Common myeloid progenitor, CD34-positive (primary cell): Measurements from ENCODE around the gene DNASE1L2.

Experiments
- CTCF ChIA-PET: fragments of 350-600 bp; sonication (Branson Sonifier 250); formaldehyde crosslinking; loops from one replicate; lab custom pipeline; 2021; ENCODE audit warnings: antibody characterized with exemption; lab: Charles Lee
- POLR2A ChIA-PET: fragments of 350-600 bp; sonication (Branson Sonifier 250); formaldehyde crosslinking; loops from one replicate; lab custom pipeline; 2021; ENCODE audit warnings: antibody characterized with exemption; lab: Charles Lee
- DNase-seq, 3 donors: peaks; one replicate each; pipeline versions ENCODE4 v3.0.0 to v3.0.0-alpha.2; 2013
- H3K27ac ChIP-seq, 2 experiments: 1 replicate in 1 of 2; 2 replicates in 1 of 2; pipeline ENCODE4 v1.7.0; 2013; ENCODE audit warnings: inconsistent platforms in 2 of 2, low read length in 2 of 2, mild to moderate bottlenecking in 2 of 2, low read depth in 1 of 2, moderate library complexity in 1 of 2; ENCODE audit not compliant: severe bottlenecking in 2 of 2, insufficient read depth in 1 of 2, poor library complexity in 1 of 2
- H3K27me3 ChIP-seq, 5 experiments: replicated peaks in 2 of 5; 1 replicate in 3 of 5; 2 replicates in 2 of 5; pipeline versions ENCODE4 v1.6.1 to v1.7.0; 2013; ENCODE audit warnings: low read length in 4 of 5, mild to moderate bottlenecking in 2 of 5, moderate library complexity in 2 of 5, inconsistent platforms in 1 of 5; ENCODE audit not compliant: insufficient read depth in 5 of 5, control insufficient read depth in 4 of 5
- H3K36me3 ChIP-seq, 4 experiments: 1 replicate in 2 of 4; 2 replicates in 2 of 4; pipeline versions ENCODE4 v1.6.1 to v1.7.0; 2013; ENCODE audit warnings: low read length in 3 of 4, control low read depth in 1 of 4, mild to moderate bottlenecking in 1 of 4; ENCODE audit not compliant: control insufficient read depth in 4 of 4, insufficient read depth in 4 of 4
- H3K4me1 ChIP-seq, 4 experiments: 1 replicate in 3 of 4; 2 replicates in 1 of 4; pipeline versions ENCODE4 v1.6.1 to v1.7.1; 2013; ENCODE audit warnings: low read length in 3 of 4, mild to moderate bottlenecking in 3 of 4, control low read depth in 1 of 4, inconsistent platforms in 1 of 4, moderate library complexity in 1 of 4; ENCODE audit not compliant: control insufficient read depth in 4 of 4, insufficient read depth in 4 of 4; ENCODE audit errors: control extremely low read depth in 1 of 4
- H3K4me3 ChIP-seq, 7 experiments: 1 replicate in 4 of 7; 2 replicates in 3 of 7; pipeline versions ENCODE4 v1.5.1 to v1.7.0; 2013; ENCODE audit warnings: mild to moderate bottlenecking in 7 of 7, low read length in 6 of 7, moderate library complexity in 6 of 7, inconsistent platforms in 2 of 7, low read depth in 2 of 7, control low read depth in 1 of 7; ENCODE audit not compliant: insufficient read depth in 4 of 7, control insufficient read depth in 1 of 7; ENCODE audit errors: extremely low read depth in 1 of 7
- H3K9me3 ChIP-seq, 5 experiments: 1 replicate in 4 of 5; 2 replicates in 1 of 5; pipeline versions ENCODE4 v1.6.1 to v1.7.1; 2013; ENCODE audit warnings: low read length in 4 of 5, mild to moderate bottlenecking in 2 of 5, inconsistent platforms in 1 of 5, low read depth in 1 of 5, moderate library complexity in 1 of 5; ENCODE audit not compliant: control insufficient read depth in 4 of 5, insufficient read depth in 2 of 5; ENCODE audit errors: control extremely low read depth in 1 of 5
- whole genome bisulfite sequencing: methylation state at CpG from one replicate; pipeline ENCODE4 v1.1.5; 2013; ENCODE audit not compliant: insufficient coverage; 5-methylcytosine and 5-hydroxymethylcytosine counted together

Gene DNASE1L2

DNA sequence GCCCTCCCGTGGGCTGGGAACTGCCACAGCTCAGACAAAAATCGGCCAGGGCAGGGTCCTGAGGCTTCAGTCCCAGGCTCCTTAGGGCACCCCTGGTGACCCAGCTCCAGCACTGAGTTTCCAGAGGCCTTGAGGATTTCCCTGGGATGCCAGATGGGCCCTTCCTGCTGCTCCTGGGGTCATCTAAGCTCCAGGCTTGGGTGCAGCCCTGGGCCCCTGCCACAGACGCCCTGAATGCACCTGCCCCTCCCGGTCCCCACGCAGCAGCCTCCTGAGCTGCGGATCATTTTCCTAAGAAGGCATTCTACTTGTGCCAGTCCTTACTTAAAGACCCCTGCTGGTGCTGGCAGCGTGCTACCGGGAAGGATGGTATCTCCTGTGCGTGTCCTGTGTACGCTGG lies 37.7 kb downstream of the DNASE1L2 start:
- Histone ChIP-seq H3K27me3 (no peaks in the 10 kb centered on the region), H3K4me1 (peaks cover 0 to 17% (median 9%) of the 10 kb centered on the region in 4 experiments), H3K36me3 (peaks cover 0 to 5% (median 2%) of the 10 kb centered on the region in 4 experiments), H3K27ac (no peak overlapping the region), H3K4me3 (no peak overlapping the region), H3K9me3 (no peaks in the 10 kb centered on the region)
- ChIA-PET POLR2A (no interaction called here), CTCF (no interaction called here)
- DNase-seq, result no peak
- 99% methylated on average over 10 of the region's 10 CpGs for whole genome bisulfite sequencing

DNA sequence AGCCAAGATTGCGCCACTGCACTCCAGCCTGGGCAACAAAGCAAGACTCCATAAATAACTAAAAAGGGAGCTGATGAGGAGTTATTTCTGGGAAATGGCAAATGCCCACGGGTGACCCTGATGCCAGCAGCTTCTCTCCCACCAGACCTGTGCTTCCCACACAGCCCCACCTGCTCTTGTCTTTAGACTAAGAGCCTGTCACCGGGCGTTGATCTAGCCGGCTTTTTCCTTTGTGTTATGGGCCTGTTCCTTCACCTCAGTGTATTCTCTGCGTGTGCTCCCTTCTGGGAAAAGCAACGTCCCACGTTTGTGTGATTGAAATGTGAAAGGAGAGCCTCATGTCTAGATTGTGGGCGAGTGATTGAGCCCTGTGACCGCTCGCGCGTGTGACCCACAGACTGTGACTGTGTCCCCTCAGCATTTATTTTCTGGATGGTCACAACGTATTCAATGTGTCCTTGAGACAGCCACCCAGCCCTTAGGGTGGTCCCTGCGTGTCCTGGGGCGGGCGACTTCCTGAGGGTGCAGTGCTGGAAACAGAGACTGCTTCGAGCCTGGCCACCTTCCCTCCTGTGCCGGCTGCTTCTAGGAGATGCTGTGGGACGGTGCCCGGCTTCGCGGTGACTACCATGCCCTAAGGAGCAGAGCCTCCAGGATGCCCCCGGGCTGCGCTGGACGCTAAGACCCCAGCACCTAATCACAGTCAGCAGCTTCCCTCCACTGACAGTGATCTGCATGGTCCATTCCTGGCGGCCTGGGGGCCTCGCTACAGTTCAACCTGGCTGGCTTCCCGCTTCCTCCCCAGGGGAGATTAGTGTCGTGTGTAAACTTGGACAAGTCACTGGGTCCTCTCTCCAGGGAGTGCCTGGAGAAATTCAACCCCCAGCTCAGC lies 39.5 kb downstream of the DNASE1L2 start:
- no peaks in the 10 kb centered on the region for H3K27me3 ChIP-seq
- peaks cover 0 to 5% (median 2%) of the 10 kb centered on the region in 4 experiments for H3K36me3 ChIP-seq
- H3K4me3 ChIP-seq, result no peak overlapping the region
- WGBS, result 97% methylated on average over 24 of the region's 30 CpGs
- H3K4me1 ChIP-seq, result peaks cover 0 to 4% (median 0%) of the 10 kb centered on the region in 4 experiments
- H3K27ac ChIP-seq, result no peak overlapping the region
- H3K9me3 ChIP-seq, result no peaks in the 10 kb centered on the region
- DNase-seq, result no peak
- ChIA-PET POLR2A (no interaction called here), CTCF (no interaction called here)

DNA sequence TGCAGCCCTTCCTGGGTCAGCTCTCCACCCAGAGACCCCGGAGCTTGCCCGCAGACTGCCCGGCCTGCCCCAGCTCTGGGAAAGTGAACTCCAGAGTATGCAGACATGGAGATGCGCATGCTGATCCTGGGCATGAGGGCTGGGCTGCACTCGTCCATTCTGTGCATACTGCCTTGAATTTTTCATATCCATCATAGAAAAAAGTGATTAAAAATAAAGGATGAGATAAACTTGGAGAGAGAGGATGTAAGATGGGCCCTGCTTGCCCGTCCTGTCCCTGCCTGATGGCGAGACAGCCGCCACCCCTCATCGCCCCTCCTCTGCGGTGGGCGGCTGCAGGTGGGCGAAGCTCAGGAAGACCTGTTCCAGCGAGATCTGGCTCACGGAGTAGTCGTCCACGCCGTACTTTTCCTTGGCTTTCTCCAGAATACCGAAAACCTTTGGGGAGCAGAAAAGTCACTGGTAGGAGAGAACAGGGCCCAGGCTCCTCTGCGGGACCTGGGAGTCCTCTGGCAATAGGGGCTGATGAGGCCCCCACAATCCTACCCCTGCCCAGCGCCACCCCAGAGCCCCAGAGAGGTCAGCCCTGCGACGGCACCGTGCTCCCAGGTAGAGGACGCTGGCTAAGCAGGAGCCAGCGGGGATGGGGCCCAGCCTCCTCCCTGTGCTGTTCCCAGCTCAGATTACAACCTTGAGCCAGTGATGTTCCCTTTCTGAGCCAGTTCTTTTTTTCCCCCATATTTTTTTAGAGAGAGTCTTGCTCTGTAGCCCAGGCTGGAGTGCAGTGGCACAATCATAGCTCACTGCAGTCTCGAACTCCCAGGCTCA lies 40.3 kb downstream of the DNASE1L2 start:
- no peak overlapping the region for H3K4me3 ChIP-seq
- H3K27me3 ChIP-seq, result no peaks in the 10 kb centered on the region
- ChIA-PET POLR2A (no interaction called here), CTCF (interaction anchor here (0.7 kb wide), 1 partner anchor 647 kb away, joined by 3 read pairs; no protein-coding TSS in a partner anchor)
- H3K4me1 ChIP-seq, result peaks cover 0 to 4% (median 0%) of the 10 kb centered on the region in 4 experiments
- no peaks in the 10 kb centered on the region for H3K9me3 ChIP-seq
- H3K36me3 ChIP-seq, result peaks cover 0 to 8% (median 3%) of the 10 kb centered on the region in 4 experiments
- 93% methylated on average over 23 of the region's 26 CpGs for WGBS
- no peak overlapping the region for H3K27ac ChIP-seq
- no peak for DNase-seq

DNA sequence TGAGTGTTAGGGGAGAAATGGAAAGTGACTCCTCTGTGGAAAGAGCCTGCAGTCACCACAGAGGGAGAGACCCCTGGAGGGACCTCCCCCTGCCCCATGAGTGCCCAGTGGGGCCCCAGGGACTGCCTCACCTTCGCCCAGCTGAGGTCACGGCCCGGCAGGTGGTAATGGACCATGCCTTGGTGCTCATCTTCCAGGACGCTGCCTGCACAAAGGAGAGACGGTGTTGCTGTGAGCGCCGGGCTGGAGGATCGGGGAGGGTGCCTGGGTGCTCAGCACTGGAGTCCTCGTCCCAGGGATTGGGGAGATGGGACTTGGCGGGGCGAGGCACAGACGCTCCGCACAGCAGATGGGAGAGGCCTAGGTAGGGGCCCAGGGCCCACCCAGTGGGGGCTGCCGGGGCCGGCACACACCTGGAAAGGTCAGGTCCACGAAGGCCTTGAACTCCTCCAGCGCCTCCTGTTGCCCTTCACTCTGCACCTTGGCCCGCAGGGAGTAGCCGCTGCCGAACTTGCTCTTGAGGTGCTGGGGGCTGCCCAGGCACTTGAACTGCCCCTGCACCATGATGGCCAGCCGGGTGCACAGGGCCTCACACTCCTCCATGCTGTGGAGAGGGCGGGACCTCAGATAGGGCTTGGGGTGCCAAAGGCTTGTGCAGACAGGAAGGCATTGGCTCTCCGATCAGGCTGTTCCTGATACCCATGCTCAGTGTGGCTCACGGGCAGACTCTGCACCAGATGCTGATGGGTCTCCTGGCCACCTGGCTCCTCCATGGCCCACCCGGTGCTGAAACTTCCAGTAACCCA lies 41.4 kb downstream of the DNASE1L2 start:
- no peaks in the 10 kb centered on the region for H3K9me3 ChIP-seq
- ChIA-PET CTCF (interaction anchor here (0.7 to 1.4 kb wide), 2 partner anchors 11 to 646 kb away, joined by 3 to 4 read pairs; no protein-coding TSS in a partner anchor), POLR2A (no interaction called here)
- no peak for DNase-seq
- no peaks in the 10 kb centered on the region for H3K27me3 ChIP-seq
- 98% methylated on average over 22 of the region's 25 CpGs for WGBS
- H3K4me1 ChIP-seq, result peaks cover 0 to 1% (median 0%) of the 10 kb centered on the region in 4 experiments
- H3K4me3 ChIP-seq, result no peak overlapping the region
- peaks cover 0 to 8% (median 3%) of the 10 kb centered on the region in 4 experiments for H3K36me3 ChIP-seq
- no peak overlapping the region for H3K27ac ChIP-seq

DNA sequence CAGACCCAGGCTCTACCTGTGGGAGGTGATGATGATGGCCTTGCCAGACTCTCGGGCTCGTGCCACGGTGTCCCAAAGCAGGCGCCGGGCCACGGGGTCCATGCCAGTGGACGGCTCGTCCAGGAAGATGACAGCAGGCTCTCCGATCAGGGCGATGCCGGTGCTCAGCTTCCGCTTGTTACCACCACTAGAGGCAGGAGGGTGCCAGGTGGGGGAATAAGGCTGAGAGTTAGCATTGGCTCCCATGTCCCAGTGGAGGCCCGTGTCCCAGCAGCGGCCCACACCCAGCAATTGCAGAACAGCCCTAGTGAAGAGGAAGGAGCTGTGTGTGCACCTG lies 42.0 kb downstream of the DNASE1L2 start:
- ChIA-PET POLR2A (no interaction called here), CTCF (interaction anchor here (1.4 to 1.7 kb wide), 2 partner anchors 10 to 60 kb away, joined by 4 read pairs; no protein-coding TSS in a partner anchor)
- no peak for DNase-seq
- WGBS, result 98% methylated on average over 13 of the region's 14 CpGs
- no peaks in the 10 kb centered on the region for H3K27me3 ChIP-seq
- no peak overlapping the region for H3K27ac ChIP-seq
- peaks cover 0 to 8% (median 3%) of the 10 kb centered on the region in 4 experiments for H3K36me3 ChIP-seq
- no peaks in the 10 kb centered on the region for H3K9me3 ChIP-seq
- no peak overlapping the region for H3K4me3 ChIP-seq
- no peaks in the 10 kb centered on the region for H3K4me1 ChIP-seq

GRCh38 chr16:2278956-2279800 lies 42.9 kb downstream of the DNASE1L2 start:
- DNase-seq, result no peak
- H3K4me1 ChIP-seq, result no peaks in the 10 kb centered on the region
- no peaks in the 10 kb centered on the region for H3K9me3 ChIP-seq
- peaks cover 0 to 11% (median 4%) of the 10 kb centered on the region in 4 experiments for H3K36me3 ChIP-seq
- no peak overlapping the region for H3K4me3 ChIP-seq
- no peaks in the 10 kb centered on the region for H3K27me3 ChIP-seq
- WGBS, result 93% methylated on average over 25 of the region's 26 CpGs
- POLR2A ChIA-PET, result interaction anchor here (0.6 kb wide), 1 partner anchor 24 kb away, joined by 3 read pairs; no protein-coding TSS in a partner anchor
- no peak overlapping the region for H3K27ac ChIP-seq
- CTCF ChIA-PET, result interaction anchor here (1.4 to 1.7 kb wide), 2 partner anchors 9 to 59 kb away, joined by 4 read pairs; no protein-coding TSS in a partner anchor
